ES-I3 (cell line): ENCODE results near the gene ZNF521.
"Not testable (repeated sequence)": the region's sequence is repeated elsewhere in the genome, so short reads cannot be mapped to it uniquely, and the experiment has no call there.

ENCODE experiments used
- H3K36me3 ChIP-seq: 2 replicates; pipeline ENCODE4 v1.6.1; 2013; ENCODE audit warnings: mild to moderate bottlenecking, low read length, control low read depth, moderate library complexity; ENCODE audit not compliant: insufficient read depth
- H3K4me1 ChIP-seq: 2 replicates; pipeline ENCODE4 v1.6.1; 2013; ENCODE audit warnings: mild to moderate bottlenecking, control low read depth, low read length; ENCODE audit not compliant: insufficient read depth
- H3K9ac ChIP-seq: 2 replicates; pipeline ENCODE4 v1.6.1; 2013; ENCODE audit warnings: low read depth, mild to moderate bottlenecking, low read length, moderate library complexity
- H3K9me3 ChIP-seq: 2 replicates; pipeline ENCODE4 v1.6.1; 2013; ENCODE audit warnings: mild to moderate bottlenecking, low read length, moderate library complexity; ENCODE audit not compliant: control insufficient read depth, insufficient read depth

The ZNF521 gene

GRCh38 chr18:25274926-25275325 lies 77.0 kb downstream of the ZNF521 start:
- no peaks in the 10 kb centered on the region for H3K4me1 ChIP-seq
- H3K36me3 ChIP-seq, result no peaks in the 10 kb centered on the region
- H3K9me3 ChIP-seq, result no peaks in the 10 kb centered on the region
- no peak overlapping the region for H3K9ac ChIP-seq

- not testable (repeated sequence) for H3K36me3 ChIP-seq, H3K4me1 ChIP-seq, H3K9ac ChIP-seq, H3K9me3 ChIP-seq
Observed at GRCh38 chr18:25266931-25267527, 84.9 kb downstream of the ZNF521 start.

- Histone ChIP-seq H3K4me1 (no peaks in the 10 kb centered on the region; the same call in 1 of the 2 replicates), H3K9ac (no peak overlapping the region), H3K9me3 (no peaks in the 10 kb centered on the region), H3K36me3 (no peaks in the 10 kb centered on the region)
Observed at GRCh38 chr18:25262920-25263319, 89.0 kb downstream of the ZNF521 start.

GRCh38 chr18:25261768-25262167 lies 90.2 kb downstream of the ZNF521 start:
- Histone ChIP-seq H3K9ac (no peak overlapping the region), H3K9me3 (no peaks in the 10 kb centered on the region), H3K4me1 (no peaks in the 10 kb centered on the region; the same call in 1 of the 2 replicates), H3K36me3 (no peaks in the 10 kb centered on the region)

- no peaks in the 10 kb centered on the region for H3K36me3 ChIP-seq
- H3K9ac ChIP-seq, result no peak overlapping the region
- no peaks in the 10 kb centered on the region for H3K9me3 ChIP-seq
- no peaks in the 10 kb centered on the region; the same call in 1 of the 2 replicates for H3K4me1 ChIP-seq
Observed at GRCh38 chr18:25256439-25256838, 95.5 kb downstream of the ZNF521 start.

GRCh38 chr18:25253779-25254178 lies 98.2 kb downstream of the ZNF521 start:
- H3K9ac ChIP-seq, result no peak overlapping the region
- no peaks in the 10 kb centered on the region for H3K9me3 ChIP-seq
- H3K4me1 ChIP-seq, result no peaks in the 10 kb centered on the region; the same call in 1 of the 2 replicates
- H3K36me3 ChIP-seq, result no peaks in the 10 kb centered on the region

- Histone ChIP-seq H3K36me3 (no peaks in the 10 kb centered on the region), H3K9ac (no peak overlapping the region), H3K9me3 (no peaks in the 10 kb centered on the region), H3K4me1 (no peaks in the 10 kb centered on the region; the same call in 1 of the 2 replicates)
Observed at GRCh38 chr18:25253136-25253535, 98.8 kb downstream of the ZNF521 start.

- H3K4me1 ChIP-seq, result no peaks in the 10 kb centered on the region; the same call in 1 of the 2 replicates
- no peak overlapping the region for H3K9ac ChIP-seq
Observed at GRCh38 chr18:25251068-25251467, 100.9 kb downstream of the ZNF521 start.

GRCh38 chr18:25250474-25250851 lies 101.5 kb downstream of the ZNF521 start:
- H3K4me1 ChIP-seq, result no peaks in the 10 kb centered on the region; the same call in 1 of the 2 replicates
- no peak overlapping the region for H3K9ac ChIP-seq
- H3K9me3 ChIP-seq, result no peaks in the 10 kb centered on the region
- no peaks in the 10 kb centered on the region for H3K36me3 ChIP-seq

More at GRCh38 chr18:25251068-25251467, 100.9 kb downstream of the ZNF521 start:
- Histone ChIP-seq H3K36me3 (no peaks in the 10 kb centered on the region), H3K9me3 (no peaks in the 10 kb centered on the region)

GRCh38 chr18:25248755-25249154 lies 103.2 kb downstream of the ZNF521 start:
- no peaks in the 10 kb centered on the region for H3K9me3 ChIP-seq
- no peaks in the 10 kb centered on the region; the same call in none of the 2 replicates for H3K4me1 ChIP-seq
- no peak overlapping the region for H3K9ac ChIP-seq
- no peaks in the 10 kb centered on the region for H3K36me3 ChIP-seq

- Histone ChIP-seq H3K4me1 (no peaks in the 10 kb centered on the region; the same call in 1 of the 2 replicates), H3K9me3 (no peaks in the 10 kb centered on the region), H3K9ac (no peak overlapping the region), H3K36me3 (no peaks in the 10 kb centered on the region)
Observed at GRCh38 chr18:25247725-25248124, 104.2 kb downstream of the ZNF521 start.

GRCh38 chr18:25244924-25245698 lies 106.9 kb downstream of the ZNF521 start:
- no peaks in the 10 kb centered on the region for H3K9me3 ChIP-seq

GRCh38 chr18:25244170-25244569 lies 107.8 kb downstream of the ZNF521 start:
- no peaks in the 10 kb centered on the region for H3K9me3 ChIP-seq
- no peaks in the 10 kb centered on the region; the same call in 1 of the 2 replicates for H3K4me1 ChIP-seq
- H3K9ac ChIP-seq, result no peak overlapping the region
- no peaks in the 10 kb centered on the region for H3K36me3 ChIP-seq

More at GRCh38 chr18:25244924-25245698, 106.9 kb downstream of the ZNF521 start:
- Histone ChIP-seq H3K9ac (no peak overlapping the region), H3K36me3 (no peaks in the 10 kb centered on the region), H3K4me1 (no peaks in the 10 kb centered on the region; the same call in 1 of the 2 replicates)

- Histone ChIP-seq H3K36me3 (no peaks in the 10 kb centered on the region), H3K9me3 (no peaks in the 10 kb centered on the region), H3K9ac (no peak overlapping the region), H3K4me1 (no peaks in the 10 kb centered on the region; the same call in 1 of the 2 replicates)
Observed at GRCh38 chr18:25243754-25244153, 108.2 kb downstream of the ZNF521 start.

- no peaks in the 10 kb centered on the region for H3K36me3 ChIP-seq
- H3K4me1 ChIP-seq, result no peaks in the 10 kb centered on the region; the same call in 1 of the 2 replicates
- no peaks in the 10 kb centered on the region for H3K9me3 ChIP-seq
- no peak overlapping the region for H3K9ac ChIP-seq
Observed at GRCh38 chr18:25243257-25243656, 108.7 kb downstream of the ZNF521 start.
